Left kidney (tissue), 2 donors: ENCODE measurements around the gene PRR7. TPM values are rescaled to one million over a fixed set of nuclear protein-coding genes. Genes with fewer than 3 reads are reported as not detected.
A peak's percentile ranks its signal among the peaks of the same experiment; 100 is the strongest.
"Not testable (repeated sequence)": the region's sequence is repeated elsewhere in the genome, so short reads cannot be mapped to it uniquely, and the experiment has no call there.

Experiments used
- DNase-seq: peaks from one replicate; pipeline ENCODE4 v3.0.0-alpha.2; 2013
- polyA plus RNA-seq: library from polyadenylated mRNA; unstranded; fragments of 120-200 nt; gene quantifications from one replicate; pipeline ENCODE4 v1.2.1, GENCODE V29; 2013; ENCODE audit not compliant: insufficient read length

PRR7 gene
- polyA plus RNA-seq, 1 donor: 1.0 TPM

- no peak for DNase-seq
Measured at GRCh38 chr5:177483042-177483441, 36.4 kb downstream of the PRR7 start.

GRCh38 chr5:177483994-177484901 lies 37.6 kb downstream of the PRR7 start:
- DNase-seq: no peak

GRCh38 chr5:177484902-177485549 lies 38.4 kb downstream of the PRR7 start:
- DNase-seq: no peak

- not testable (repeated sequence) for DNase-seq
Measured at GRCh38 chr5:177485753-177486152, 39.1 kb downstream of the PRR7 start.

GRCh38 chr5:177486256-177486655 lies 39.6 kb downstream of the PRR7 start:
- DNase-seq: no peak

- DNase-seq: no peak
Measured at GRCh38 chr5:177487144-177487543, 40.5 kb downstream of the PRR7 start.

GRCh38 chr5:177487975-177488374 lies 41.4 kb downstream of the PRR7 start:
- no peak for DNase-seq

GRCh38 chr5:177489119-177489716 lies 42.6 kb downstream of the PRR7 start:
- DNase-seq: no peak

GRCh38 chr5:177490311-177490991 lies 43.8 kb downstream of the PRR7 start:
- no peak for DNase-seq

GRCh38 chr5:177490992-177491391 lies 44.4 kb downstream of the PRR7 start:
- DNase-seq: no peak

GRCh38 chr5:177491429-177491945 lies 44.9 kb downstream of the PRR7 start:
- DNase-seq: no peak

- no peak for DNase-seq
Measured at GRCh38 chr5:177491983-177492746, 45.6 kb downstream of the PRR7 start.

- DNase-seq: no peak
Measured at GRCh38 chr5:177492841-177493240, 46.2 kb downstream of the PRR7 start.

GRCh38 chr5:177493795-177494345 lies 47.3 kb downstream of the PRR7 start:
- DNase-seq: no peak

- no peak for DNase-seq
Measured at GRCh38 chr5:177494346-177495195, 48.0 kb downstream of the PRR7 start.

GRCh38 chr5:177495243-177496060 lies 48.8 kb downstream of the PRR7 start:
- peak; percentile 81 for DNase-seq

GRCh38 chr5:177496070-177496726 lies 49.6 kb downstream of the PRR7 start:
- no peak for DNase-seq

GRCh38 chr5:177496727-177497291 lies 50.2 kb downstream of the PRR7 start:
- peak; percentile 89 for DNase-seq
